Measurements from ENCODE around the gene SLC6A16.
"Not testable (repeated sequence)": the region's sequence is repeated elsewhere in the genome, so short reads cannot be mapped to it uniquely, and the experiment has no call there.

DNA sequence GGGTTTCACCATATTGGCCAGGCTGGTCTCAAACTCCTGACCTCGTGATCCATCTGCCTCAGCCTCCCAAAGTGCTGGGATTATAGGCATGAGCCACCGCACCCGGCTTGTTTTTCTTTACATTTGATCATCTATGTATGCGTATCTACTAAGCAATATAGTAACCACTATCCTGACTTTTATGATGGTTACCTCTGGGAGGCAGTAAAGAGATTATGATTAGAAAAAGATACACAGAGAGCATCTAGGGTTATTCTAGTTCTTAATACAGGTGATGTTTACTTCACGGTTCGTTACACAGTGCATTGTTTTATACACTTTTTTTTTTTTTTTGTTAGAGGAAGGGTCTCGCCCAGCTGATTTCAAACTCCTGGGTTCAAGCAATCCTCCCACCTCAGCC lies 18.3 kb downstream of the SLC6A16 start:
- not testable (repeated sequence) for TF ChIP-seq POLR2A, CTCF (IDR thresholded peaks at IDR 0.05)

Measured in breast epithelium (tissue), 3 donors.